SK-N-SH treated with all-trans-retinoic acid at 6 μM for 48 hours (cell line): ENCODE results near the gene TMEM120B.

Experiments
- ARNTL ChIP-seq: fragments of 450-650 bp; formaldehyde crosslinking; IDR thresholded peaks from 2 replicates; pipeline ENCODE4 v1.5.0; 2020; ENCODE audit warnings: low read depth, mild to moderate bottlenecking, moderate library complexity, borderline replicate concordance
- ESRRG ChIP-seq: fragments of 250-450 bp; sonication (Bioruptor Pico); IDR thresholded peaks from 2 replicates; pipeline ENCODE4 v1.6.1; 2021; ENCODE audit warnings: mild to moderate bottlenecking
- ISL1 ChIP-seq: fragments of 250-450 bp; sonication (Bioruptor Pico); IDR thresholded peaks from 2 replicates; pipeline ENCODE4 v2.1.2; 2022; ENCODE audit warnings: mild to moderate bottlenecking, moderate library complexity
- OSR1 ChIP-seq: fragments of 250-450 bp; sonication (Bioruptor Pico); IDR thresholded peaks from 2 replicates; pipeline ENCODE4 v1.8.0; 2022; ENCODE audit warnings: moderate library complexity, mild to moderate bottlenecking, inconsistent platforms
- PATZ1 ChIP-seq: fragments of 250-450 bp; sonication (Bioruptor Pico); IDR thresholded peaks from 2 replicates; pipeline ENCODE4 v1.8.0; 2020; ENCODE audit warnings: mild to moderate bottlenecking, moderate library complexity, borderline replicate concordance
- TSHZ2 ChIP-seq: fragments of 250-450 bp; sonication (Bioruptor Pico); IDR thresholded peaks from 2 replicates; pipeline ENCODE4 v1.5.0; 2020; ENCODE audit warnings: mild to moderate bottlenecking, moderate library complexity
- ZC3H10 ChIP-seq: fragments of 250-450 bp; sonication (Bioruptor Pico); IDR thresholded peaks from 2 replicates; pipeline ENCODE4 v1.5.1; 2021; ENCODE audit warnings: mild to moderate bottlenecking, moderate library complexity
- ZNF565 ChIP-seq: fragments of 450-650 bp; formaldehyde crosslinking; conservative IDR thresholded peaks from 2 replicates; pipeline ENCODE4 v1.5.0; 2020; ENCODE audit warnings: low read depth, mild to moderate bottlenecking, moderate library complexity

GRCh38 chr12:121828826-121829225, 116.3 kb downstream of the TMEM120B start:
- no peak for TF ChIP-seq ZNF565 (CRISPR knock-in tag)
- no peak for TF ChIP-seq ESRRG (CRISPR knock-in tag)
- TF ChIP-seq OSR1 (CRISPR knock-in tag): no peak
- no peak for TF ChIP-seq ZC3H10 (CRISPR knock-in tag)
- TF ChIP-seq ISL1 (CRISPR knock-in tag): no peak
- no peak for TF ChIP-seq ARNTL (CRISPR knock-in tag)
- no peak for TF ChIP-seq TSHZ2
- no peak for TF ChIP-seq PATZ1 (CRISPR knock-in tag)
